GM12873 (cell line): ENCODE data around the gene FOXN3.

ENCODE experiments used
- TF ChIP-seq, protein P1 (sequence below): IDR thresholded peaks from 2 replicates; pipeline ENCODE4 v1.5.1; 2012; ENCODE audit warnings: low read depth, mild to moderate bottlenecking, moderate library complexity, low read length, control low read depth; ENCODE audit not compliant: insufficient read depth; ENCODE audit errors: missing control alignments

Gene FOXN3

DNA sequence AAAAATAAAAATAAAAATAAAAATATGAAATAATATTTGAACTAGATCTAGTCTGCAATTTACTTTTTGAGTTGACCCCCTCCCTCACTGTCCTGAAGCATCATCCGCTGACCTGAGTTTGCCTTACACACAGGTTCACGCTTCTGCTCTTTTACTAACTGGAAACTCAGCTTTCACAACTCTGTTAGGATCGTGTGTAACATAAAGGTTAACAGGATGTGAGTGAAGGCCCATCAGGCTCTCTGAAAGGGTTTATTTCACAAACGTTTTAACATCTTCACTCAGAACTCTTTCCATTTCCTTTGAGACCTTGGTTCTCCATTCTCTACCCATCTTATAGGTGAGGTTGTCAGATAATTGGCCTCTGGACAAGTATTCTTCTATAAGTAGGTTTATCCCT lies 191.4 kb downstream of the FOXN3 start:
- TF ChIP-seq, protein P1, sequence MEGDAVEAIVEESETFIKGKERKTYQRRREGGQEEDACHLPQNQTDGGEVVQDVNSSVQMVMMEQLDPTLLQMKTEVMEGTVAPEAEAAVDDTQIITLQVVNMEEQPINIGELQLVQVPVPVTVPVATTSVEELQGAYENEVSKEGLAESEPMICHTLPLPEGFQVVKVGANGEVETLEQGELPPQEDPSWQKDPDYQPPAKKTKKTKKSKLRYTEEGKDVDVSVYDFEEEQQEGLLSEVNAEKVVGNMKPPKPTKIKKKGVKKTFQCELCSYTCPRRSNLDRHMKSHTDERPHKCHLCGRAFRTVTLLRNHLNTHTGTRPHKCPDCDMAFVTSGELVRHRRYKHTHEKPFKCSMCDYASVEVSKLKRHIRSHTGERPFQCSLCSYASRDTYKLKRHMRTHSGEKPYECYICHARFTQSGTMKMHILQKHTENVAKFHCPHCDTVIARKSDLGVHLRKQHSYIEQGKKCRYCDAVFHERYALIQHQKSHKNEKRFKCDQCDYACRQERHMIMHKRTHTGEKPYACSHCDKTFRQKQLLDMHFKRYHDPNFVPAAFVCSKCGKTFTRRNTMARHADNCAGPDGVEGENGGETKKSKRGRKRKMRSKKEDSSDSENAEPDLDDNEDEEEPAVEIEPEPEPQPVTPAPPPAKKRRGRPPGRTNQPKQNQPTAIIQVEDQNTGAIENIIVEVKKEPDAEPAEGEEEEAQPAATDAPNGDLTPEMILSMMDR, result no peak

DNA sequence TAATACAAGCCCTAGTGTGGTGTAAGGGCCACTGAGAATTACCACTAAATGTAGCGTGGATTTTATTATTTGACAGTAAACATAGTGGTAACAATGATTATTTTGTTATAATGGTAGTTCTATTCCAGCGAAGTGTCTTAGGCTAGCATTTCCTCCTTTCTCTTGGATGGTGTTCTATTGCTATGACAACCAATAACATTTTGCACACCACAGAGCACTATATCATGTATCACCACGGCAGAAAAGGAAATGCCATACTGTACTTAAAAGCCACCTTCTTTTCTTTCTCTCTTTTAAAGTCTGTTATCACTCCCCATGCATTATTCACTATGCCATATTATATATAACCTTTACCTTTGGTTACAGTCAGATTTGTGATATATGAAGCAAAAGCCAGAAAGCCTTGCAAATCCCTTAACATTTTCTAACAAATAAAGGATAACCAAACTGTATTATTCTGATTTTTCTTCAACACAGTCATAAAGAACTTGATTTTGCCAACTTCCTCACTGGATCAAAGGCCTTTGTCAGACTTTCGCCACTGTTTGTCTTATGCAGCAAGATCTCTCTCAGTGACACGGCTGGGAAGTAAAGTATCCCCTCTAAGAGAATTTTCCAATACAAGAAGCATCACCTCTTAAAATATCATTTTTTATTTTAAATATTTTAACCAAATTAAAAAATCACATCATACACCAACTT lies 195.8 kb downstream of the FOXN3 start:
- TF ChIP-seq, protein P1, result no peak

GRCh38 chr14:89219051-89219450 lies 198.0 kb downstream of the FOXN3 start:
- TF ChIP-seq, protein P1, result no peak

GRCh38 chr14:89217891-89218290 lies 199.1 kb downstream of the FOXN3 start:
- TF ChIP-seq, protein P1, result no peak

DNA sequence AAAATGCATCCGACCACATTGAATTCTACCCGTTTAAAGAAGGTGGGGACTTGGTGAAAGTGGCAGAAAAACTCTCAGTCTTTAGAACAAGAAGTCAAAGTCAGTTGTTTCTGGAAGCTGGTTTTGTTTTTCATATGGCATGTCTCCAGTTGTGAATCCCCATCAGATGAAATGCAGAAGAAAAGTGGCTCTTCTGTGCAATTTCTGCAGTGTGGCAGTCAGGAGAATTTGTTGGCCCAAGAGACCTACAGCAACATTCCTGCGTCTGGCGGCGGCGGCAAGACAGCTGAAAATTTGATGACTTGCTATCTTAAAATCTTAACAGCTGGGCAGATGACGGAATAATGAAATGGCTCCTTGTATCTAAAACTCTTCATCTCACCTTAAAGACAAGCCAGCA lies 201.5 kb downstream of the FOXN3 start:
- TF ChIP-seq, protein P1, result no peak

GRCh38 chr14:89215114-89215513 lies 201.9 kb downstream of the FOXN3 start:
- TF ChIP-seq, protein P1, result no peak

DNA sequence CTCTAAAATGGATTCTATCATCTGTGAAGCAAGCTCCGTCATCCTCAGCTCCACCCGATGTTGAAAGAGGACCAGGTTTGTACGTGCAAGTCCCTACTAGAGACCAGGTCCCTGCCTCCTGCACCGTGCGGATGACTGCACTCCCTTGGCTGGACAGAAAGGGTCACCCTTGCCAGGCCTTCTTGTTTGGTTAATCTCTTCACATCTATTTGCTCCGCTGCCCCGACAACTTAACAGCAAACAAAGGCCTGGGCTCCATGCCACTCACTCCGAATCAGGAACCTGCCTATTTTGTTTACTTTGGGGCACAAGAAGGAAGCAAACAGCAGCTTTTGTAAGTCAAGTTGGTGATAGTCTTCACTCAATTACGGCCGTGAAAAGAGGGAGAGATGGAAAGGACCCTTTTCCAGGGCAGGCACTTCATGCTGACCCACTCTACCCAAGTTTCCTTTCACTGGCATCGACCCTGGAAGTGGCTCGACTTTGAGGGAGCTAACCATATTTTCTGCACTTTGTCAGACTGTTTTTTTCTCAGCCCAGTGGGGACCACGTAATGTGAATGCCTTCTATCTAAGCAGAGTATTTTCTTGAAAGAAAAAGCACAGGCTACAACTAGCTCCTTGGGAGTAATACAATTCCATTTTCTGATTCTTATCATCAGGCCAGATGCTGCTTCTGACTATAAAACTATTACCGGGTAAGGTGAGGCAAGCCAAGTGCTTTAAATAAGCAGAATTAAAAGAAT lies 202.6 kb downstream of the FOXN3 start:
- TF ChIP-seq, protein P1, result no peak
